ENCODE measurements around the gene B9D1.

DNA sequence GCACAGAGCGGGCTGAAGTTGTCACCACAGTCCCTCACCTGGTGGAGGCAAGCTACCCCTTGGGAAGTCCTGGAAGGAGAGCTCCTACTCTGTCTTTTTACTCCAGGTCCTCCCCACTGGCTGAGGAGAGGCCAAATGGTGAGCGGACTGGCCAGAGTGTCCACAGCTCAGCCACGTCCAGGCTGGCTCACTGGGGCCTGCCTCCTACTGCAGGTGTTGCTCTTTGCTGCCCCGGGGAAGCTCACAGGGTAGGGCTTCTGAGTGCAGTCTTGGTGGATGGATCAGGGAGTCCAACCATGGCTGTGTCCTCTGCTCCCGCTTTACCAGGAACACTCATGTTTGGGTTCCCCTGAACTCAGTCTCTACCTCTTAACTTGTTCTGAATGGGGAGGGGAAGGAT is 2.7 kb downstream of the B9D1 start:
- TF ChIP-seq, protein P1, sequence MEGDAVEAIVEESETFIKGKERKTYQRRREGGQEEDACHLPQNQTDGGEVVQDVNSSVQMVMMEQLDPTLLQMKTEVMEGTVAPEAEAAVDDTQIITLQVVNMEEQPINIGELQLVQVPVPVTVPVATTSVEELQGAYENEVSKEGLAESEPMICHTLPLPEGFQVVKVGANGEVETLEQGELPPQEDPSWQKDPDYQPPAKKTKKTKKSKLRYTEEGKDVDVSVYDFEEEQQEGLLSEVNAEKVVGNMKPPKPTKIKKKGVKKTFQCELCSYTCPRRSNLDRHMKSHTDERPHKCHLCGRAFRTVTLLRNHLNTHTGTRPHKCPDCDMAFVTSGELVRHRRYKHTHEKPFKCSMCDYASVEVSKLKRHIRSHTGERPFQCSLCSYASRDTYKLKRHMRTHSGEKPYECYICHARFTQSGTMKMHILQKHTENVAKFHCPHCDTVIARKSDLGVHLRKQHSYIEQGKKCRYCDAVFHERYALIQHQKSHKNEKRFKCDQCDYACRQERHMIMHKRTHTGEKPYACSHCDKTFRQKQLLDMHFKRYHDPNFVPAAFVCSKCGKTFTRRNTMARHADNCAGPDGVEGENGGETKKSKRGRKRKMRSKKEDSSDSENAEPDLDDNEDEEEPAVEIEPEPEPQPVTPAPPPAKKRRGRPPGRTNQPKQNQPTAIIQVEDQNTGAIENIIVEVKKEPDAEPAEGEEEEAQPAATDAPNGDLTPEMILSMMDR (IDR thresholded peaks at IDR 0.05 in 4 of 5, conservative IDR thresholded peaks at IDR 0.05 in 1 of 5) = no peak
- no peak for TF ChIP-seq POLR2A (IDR thresholded peaks at IDR 0.05)
